ENCODE data around the gene PTPRE. TPM values are rescaled to one million over a fixed set of nuclear protein-coding genes. Genes with fewer than 3 reads are reported as not detected.

PTPRE gene
- polyA plus RNA-seq, 1 donor (not counting 4 experiments of a cell fraction or from before 2014, with no cell fraction given) = 15.1 TPM

DNA sequence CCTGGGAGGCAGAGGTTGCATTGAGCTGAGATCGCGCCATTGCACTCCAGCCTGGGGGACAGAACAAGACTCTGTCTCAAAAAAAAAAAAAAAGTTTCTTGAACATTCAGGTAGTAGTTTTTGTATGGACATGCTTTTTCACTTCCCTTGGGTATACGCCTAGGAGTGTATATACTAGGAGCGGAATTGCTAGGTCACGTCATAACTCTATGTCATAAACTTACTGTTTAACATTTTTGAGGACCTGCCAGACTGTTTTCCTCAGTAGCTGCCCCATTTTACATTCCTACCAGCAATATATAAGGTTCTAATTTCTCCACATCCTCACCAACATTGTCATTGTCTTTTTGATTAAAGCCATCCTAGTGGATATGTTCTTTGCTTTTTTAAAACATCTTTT is 167.7 kb downstream of the PTPRE start:
- H3K27me3 ChIP-seq (ENCODE audit: control insufficient read depth, extremely low read depth, insufficient read depth, low read length) = no peaks in the 10 kb centered on the region
- peaks cover 41 to 47% of the 10 kb centered on the region in 2 experiments for H3K36me3 ChIP-seq (ENCODE audit: control insufficient read depth in 2 of 2, extremely low read depth in 1 of 2, insufficient read depth in 2 of 2, low read length in 2 of 2)
- TF ChIP-seq, protein P1, sequence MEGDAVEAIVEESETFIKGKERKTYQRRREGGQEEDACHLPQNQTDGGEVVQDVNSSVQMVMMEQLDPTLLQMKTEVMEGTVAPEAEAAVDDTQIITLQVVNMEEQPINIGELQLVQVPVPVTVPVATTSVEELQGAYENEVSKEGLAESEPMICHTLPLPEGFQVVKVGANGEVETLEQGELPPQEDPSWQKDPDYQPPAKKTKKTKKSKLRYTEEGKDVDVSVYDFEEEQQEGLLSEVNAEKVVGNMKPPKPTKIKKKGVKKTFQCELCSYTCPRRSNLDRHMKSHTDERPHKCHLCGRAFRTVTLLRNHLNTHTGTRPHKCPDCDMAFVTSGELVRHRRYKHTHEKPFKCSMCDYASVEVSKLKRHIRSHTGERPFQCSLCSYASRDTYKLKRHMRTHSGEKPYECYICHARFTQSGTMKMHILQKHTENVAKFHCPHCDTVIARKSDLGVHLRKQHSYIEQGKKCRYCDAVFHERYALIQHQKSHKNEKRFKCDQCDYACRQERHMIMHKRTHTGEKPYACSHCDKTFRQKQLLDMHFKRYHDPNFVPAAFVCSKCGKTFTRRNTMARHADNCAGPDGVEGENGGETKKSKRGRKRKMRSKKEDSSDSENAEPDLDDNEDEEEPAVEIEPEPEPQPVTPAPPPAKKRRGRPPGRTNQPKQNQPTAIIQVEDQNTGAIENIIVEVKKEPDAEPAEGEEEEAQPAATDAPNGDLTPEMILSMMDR (optimal IDR thresholded peaks at IDR 0.05 in 1 of 3, IDR thresholded peaks at IDR 0.05 in 1 of 3, conservative IDR thresholded peaks at IDR 0.05 in 1 of 3; ENCODE audit: extremely low read depth in 1 of 3, insufficient read depth in 2 of 3, low read length in 3 of 3) = no peak
- no peak for TF ChIP-seq EZH2 (IDR thresholded peaks at IDR 0.05; ENCODE audit: low read length)
- H3K27ac ChIP-seq (ENCODE audit: control insufficient read depth, insufficient read depth, low read length) = no peak overlapping the region
- H3K9ac ChIP-seq (ENCODE audit: control insufficient read depth, extremely low read depth, insufficient read depth, low read length) = no peak overlapping the region
- no peak overlapping the region for H3K4me2 ChIP-seq (ENCODE audit: control insufficient read depth, extremely low read depth, insufficient read depth, low read depth, low read length)
- H3K9me1 ChIP-seq (ENCODE audit: control insufficient read depth, extremely low read depth, insufficient read depth, low read length) = peaks cover 2% of the 10 kb centered on the region
- peaks cover 5% of the 10 kb centered on the region for H4K20me1 ChIP-seq (ENCODE audit: control insufficient read depth, extremely low read depth, insufficient read depth, low read length)
- no peak overlapping the region for H2AFZ ChIP-seq (ENCODE audit: control insufficient read depth, low read length)
- FAIRE-seq = no peak
- peaks cover 5% of the 10 kb centered on the region for H3K4me1 ChIP-seq (ENCODE audit: control insufficient read depth, extremely low read depth, insufficient read depth, low read length)
- dilution Hi-C loops (cut with MboI; ENCODE audit: extremely low pct_ligation_motif_present, low sequenced_read_pairs) = no loop called here
- no peak for DNase-seq (ENCODE audit: low read depth, low spot score)
- no peak overlapping the region for H3K4me3 ChIP-seq (ENCODE audit: control insufficient read depth in 2 of 3, extremely low read depth in 1 of 3, insufficient read depth in 2 of 3, low read depth in 1 of 3, low read length in 3 of 3)
- H3K9me3 ChIP-seq (ENCODE audit: control insufficient read depth, low read depth, low read length) = no peaks in the 10 kb centered on the region
- no peaks in the 10 kb centered on the region for H3K79me2 ChIP-seq (ENCODE audit: control insufficient read depth, insufficient read depth, low read length)

- H3K79me2 ChIP-seq (ENCODE audit: control insufficient read depth, insufficient read depth, low read length) = no peaks in the 10 kb centered on the region
- H2AFZ ChIP-seq (ENCODE audit: control insufficient read depth, low read length) = no peak overlapping the region
- H3K4me3 ChIP-seq (ENCODE audit: control insufficient read depth in 2 of 3, extremely low read depth in 1 of 3, insufficient read depth in 2 of 3, low read depth in 1 of 3, low read length in 3 of 3) = no peak overlapping the region
- H4K20me1 ChIP-seq (ENCODE audit: control insufficient read depth, extremely low read depth, insufficient read depth, low read length) = peaks cover 5% of the 10 kb centered on the region
- no peak overlapping the region for H3K9ac ChIP-seq (ENCODE audit: control insufficient read depth, extremely low read depth, insufficient read depth, low read length)
- H3K27me3 ChIP-seq (ENCODE audit: control insufficient read depth, extremely low read depth, insufficient read depth, low read length) = no peaks in the 10 kb centered on the region
- peaks cover 37 to 38% of the 10 kb centered on the region in 2 experiments for H3K36me3 ChIP-seq (ENCODE audit: control insufficient read depth in 2 of 2, extremely low read depth in 1 of 2, insufficient read depth in 2 of 2, low read length in 2 of 2)
- no peak overlapping the region for H3K4me2 ChIP-seq (ENCODE audit: control insufficient read depth, extremely low read depth, insufficient read depth, low read depth, low read length)
- H3K27ac ChIP-seq (ENCODE audit: control insufficient read depth, insufficient read depth, low read length) = no peak overlapping the region
- no peaks in the 10 kb centered on the region for H3K9me1 ChIP-seq (ENCODE audit: control insufficient read depth, extremely low read depth, insufficient read depth, low read length)
- FAIRE-seq (no peak), DNase-seq (ENCODE audit: low read depth, low spot score) (no peak)
- no peaks in the 10 kb centered on the region for H3K9me3 ChIP-seq (ENCODE audit: control insufficient read depth, low read depth, low read length)
- H3K4me1 ChIP-seq (ENCODE audit: control insufficient read depth, extremely low read depth, insufficient read depth, low read length) = no peaks in the 10 kb centered on the region
- TF ChIP-seq EZH2 (IDR thresholded peaks at IDR 0.05; ENCODE audit: low read length) = no peak
- TF ChIP-seq, protein P1 (optimal IDR thresholded peaks at IDR 0.05 in 1 of 3, IDR thresholded peaks at IDR 0.05 in 1 of 3, conservative IDR thresholded peaks at IDR 0.05 in 1 of 3; ENCODE audit: extremely low read depth in 1 of 3, insufficient read depth in 2 of 3, low read length in 3 of 3) = no peak
- dilution Hi-C loops (cut with MboI; ENCODE audit: extremely low pct_ligation_motif_present, low sequenced_read_pairs) = no loop called here
Measured at GRCh38 chr10:128077155-128077875, 170.4 kb downstream of the PTPRE start.

All from keratinocyte (primary cell).